GM21786 (cell line): Measurements from ENCODE around the gene PRR5.
A peak's percentile ranks its signal among the peaks of the same experiment; 100 is the strongest.
"Not testable (repeated sequence)": the region's sequence is repeated elsewhere in the genome, so short reads cannot be mapped to it uniquely, and the experiment has no call there.

ENCODE experiments used
- ATAC-seq: cut with Tn5 transposase; IDR thresholded peaks from one replicate; pipeline ENCODE4 v1.9.1; 2021; ENCODE audit not compliant: unreplicated experiment

Gene PRR5

DNA sequence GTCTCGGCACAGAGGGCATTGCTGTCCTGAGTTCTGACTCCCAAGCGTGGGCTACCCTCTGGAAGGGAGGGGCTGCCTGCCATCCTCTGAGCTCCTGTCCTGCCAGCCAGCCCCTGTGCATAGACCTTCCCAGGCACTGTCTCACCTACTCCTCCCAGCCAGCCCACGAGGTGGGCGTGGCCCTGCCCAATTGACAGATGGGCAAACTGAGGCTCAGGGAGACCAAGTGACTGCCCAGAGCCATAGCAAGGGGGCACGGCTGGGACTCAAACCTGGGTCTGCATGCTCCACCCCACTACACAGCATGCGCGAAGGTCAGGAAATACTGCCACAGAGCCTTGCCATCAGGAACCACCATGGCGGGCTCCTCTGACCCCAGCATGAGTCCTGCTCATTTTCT, 29.4 kb upstream of the PRR5 start:
- no peak for ATAC-seq

DNA sequence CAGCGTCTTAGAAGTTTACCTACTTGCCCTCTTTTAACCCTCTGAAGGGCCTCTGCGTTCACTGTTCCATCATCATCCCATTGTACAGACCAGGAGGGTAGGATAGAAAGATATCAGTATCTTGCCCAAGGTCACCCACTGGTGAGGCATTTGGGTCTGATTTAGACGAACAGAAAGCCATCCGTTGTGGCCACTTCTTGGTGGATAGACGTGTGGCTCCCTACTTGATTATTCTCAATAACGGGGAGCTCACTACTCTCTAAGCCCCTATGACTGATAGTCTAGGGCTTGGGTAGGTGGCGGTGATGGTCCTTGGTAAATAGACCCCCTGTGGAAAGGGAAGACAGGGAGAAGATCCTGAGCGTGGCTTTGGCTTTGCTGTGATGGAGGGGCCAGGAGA, 28.6 kb upstream of the PRR5 start:
- no peak for ATAC-seq

DNA sequence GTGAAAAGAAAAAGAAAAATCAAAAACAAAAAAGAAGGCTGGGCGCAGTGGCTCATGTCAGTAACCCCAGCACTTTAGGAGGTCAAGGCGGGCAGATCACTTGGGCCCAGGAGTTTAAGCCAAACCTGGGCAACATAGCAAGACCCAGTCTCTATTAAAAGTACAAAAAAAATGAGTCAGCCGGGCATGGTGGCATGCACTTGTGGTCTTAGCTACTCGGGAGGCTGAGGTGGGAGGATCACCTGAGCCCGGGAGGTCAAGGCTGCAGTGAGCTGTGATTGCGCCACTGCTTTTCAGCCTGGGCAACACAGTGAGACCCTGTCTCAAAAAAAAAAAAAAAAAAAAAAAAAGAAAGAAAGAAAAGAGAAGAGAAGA, 26.0 kb upstream of the PRR5 start:
- not testable (repeated sequence) for ATAC-seq

DNA sequence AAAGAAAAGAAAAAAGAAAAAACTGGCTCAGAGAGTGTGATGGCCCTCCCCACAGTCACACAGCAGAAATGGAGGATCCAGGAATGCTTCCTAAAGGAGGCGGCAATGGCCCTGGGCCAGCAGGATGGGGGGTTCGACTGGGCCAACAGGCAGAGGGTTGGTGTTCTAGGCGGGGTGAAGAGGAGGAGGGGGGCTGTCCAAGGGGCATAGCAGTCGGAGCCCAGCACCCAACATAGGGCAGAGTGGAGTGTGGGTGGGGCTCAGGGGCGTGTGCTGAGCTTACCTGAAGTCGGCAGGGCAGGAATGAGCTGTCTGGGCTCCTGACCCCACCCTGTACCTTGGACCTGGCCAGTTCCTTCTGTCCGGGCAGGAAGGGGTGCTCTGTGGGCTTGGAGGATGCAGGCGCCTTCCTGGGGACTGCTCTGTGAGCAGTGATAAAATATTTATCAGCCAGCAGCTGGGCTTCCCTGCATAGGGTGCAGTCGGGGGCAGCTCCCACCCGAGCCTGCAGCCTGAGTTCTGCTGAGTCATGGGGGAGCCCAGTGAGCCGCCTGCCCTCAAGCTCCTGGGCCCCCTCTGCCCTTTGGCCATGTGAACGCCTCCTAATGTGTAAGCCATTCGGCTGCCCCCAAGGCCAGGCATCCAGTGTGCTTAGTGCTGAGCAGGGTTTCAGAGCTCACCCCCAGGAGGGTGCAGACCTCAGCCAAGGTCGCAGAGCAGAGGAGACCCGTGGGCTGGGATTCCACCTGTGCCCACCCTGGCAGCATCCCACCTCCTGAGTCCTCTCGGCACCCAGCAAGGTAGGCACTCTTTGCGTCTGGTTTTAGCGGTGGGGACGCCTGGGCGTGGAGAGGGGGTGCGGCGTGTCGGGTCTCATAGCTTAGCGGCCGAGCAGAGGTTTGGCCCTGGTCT, 25.3 kb upstream of the PRR5 start:
- ATAC-seq: no peak

DNA sequence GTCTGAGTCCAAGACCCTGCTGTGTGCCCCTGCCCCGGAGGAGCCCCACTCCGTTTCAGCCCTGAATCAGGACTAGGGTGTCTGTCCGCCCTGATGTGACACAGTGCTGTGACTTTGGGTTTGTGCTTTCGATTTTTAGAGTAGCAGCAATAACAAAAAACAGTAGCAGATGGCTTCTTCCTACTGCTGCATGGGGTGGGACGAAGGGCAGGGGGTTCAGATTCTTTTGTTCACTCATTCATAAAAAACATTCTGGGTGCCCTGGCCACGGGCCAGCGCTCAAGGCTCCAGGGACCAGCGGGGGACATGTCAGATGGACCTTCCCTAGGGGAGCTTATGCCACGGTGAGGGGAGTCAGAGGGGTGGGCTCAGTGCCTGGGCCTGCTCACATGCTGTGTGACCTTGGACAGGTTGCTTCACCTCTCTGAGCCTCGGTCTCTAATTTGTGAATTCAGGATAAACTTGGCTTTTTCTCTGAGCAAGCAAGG, 24.6 kb upstream of the PRR5 start:
- ATAC-seq: no peak

DNA sequence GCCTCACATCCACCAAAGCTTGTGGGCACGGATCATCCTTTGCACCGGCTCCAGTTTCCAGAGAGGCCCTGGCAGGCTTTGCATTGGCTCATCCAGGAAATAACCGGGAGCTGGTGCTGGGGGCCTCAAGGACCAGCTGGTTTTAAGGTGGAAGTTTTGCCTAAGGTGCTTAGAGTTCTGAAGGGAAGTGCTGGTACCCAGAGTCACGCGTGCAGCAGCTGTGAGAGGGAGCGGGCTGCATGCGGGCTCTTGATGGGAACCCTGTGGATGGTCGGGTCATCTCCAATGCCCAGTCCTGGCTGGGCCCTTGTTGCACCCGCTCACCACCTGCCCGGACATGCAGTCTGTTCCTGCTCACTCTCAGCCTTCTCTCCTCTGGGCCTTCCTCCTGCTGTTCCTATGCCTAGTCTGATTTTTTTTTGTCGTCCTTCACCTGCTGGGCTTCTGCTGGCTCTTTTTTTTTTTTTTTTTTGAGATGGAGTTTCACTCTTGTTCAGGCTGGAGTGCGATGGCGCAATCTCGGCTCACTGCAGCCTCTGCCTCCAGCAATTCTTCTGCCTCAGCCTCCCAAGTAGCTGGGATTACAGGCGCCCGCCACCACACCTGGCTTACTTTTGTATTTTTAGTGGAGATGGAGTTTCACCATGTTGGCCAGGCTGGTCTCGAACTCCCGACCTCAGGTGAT, 24.0 kb upstream of the PRR5 start:
- ATAC-seq: no peak

DNA sequence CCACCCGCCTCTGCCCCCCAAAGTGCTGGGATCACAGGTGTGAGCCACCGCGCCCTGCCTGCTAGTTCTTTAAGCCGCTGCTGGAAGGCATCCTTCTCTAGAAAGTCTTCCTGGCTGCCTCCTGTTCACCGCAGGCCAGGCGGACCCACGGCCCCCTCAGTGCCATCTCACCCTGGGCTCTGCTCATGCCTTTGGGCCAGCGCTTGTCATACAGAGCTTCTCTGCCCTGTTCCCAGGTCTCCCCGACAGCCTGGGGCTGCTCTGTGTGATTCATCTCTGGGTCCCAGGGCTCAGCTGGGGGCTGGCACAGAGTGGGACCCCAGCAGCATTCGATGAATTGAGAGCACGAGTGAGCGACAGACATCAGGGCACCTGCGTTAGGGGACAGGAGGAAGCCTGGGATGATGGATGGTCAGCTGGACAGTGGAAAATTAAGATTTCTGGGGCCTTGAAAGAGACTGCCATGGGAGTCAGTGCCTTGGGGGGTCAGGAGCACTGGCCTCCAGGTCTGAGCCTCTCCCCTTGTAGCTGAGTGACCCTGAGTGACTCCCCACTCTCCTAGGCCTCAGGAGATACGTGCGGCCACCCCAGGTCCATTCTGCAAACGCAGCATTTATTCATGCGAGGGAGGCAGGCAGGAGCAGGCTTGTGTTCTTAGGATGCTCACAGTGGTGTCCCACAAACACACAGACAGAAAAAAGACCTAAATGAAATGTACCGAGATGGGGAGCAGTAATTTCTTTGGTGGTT, 23.3 kb upstream of the PRR5 start:
- no peak for ATAC-seq

DNA sequence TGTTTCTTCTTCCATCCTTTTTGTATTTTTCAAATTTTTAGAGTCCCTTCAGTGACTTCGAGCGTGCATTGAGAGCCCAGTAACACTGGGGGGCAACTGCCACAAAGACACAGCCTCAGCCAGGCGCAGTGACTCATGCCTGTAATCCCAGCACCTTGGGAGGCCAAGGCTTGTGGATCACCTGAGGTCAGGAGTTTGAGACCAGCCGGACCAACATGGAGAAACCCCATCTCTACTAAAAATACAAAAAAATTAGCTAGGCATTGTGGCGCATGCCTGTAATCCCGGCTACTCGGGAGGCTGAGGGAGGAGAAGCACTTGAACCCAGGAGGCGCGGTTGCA, 22.7 kb upstream of the PRR5 start:
- ATAC-seq: not testable (repeated sequence)

DNA sequence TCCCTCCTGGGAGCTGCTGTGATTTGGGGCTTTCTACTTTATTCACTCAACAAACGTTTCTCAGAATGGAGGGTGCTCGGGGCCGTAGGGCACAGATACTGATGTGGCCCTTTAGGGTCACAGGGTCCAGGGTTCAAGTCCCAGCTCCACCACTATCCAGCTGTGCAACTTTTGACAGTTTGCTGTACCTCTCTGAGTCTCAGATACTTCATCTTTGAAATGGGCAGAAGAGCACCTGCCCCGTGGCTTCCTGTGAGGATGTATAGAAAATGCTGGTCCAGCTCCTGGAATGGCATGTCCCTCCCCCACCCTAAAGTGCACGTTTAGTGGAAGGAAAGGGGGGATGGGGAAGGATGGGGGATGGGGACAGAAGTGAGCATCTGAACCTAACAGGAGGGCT, 21.9 kb upstream of the PRR5 start:
- no peak for ATAC-seq

DNA sequence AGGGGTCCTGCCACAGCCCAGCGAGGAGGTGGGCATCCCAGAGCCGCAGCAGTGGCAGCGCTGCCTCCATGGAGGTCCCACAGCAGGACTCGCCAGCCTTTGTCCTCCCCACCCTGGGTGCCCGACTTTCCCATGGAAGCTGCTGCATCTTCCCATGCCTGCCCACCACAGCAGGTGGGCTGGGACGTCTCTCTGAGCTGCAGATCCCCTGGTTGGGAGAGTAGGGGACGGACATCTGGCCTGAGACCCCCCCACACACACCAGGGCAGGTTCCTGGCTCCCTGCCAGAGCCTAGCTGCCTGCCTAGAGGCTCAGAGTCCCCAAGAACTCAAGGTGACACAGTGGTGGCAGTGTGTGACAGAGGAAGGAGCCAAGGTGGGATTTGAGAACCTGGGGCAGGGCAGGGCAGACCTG, 21.5 kb upstream of the PRR5 start:
- ATAC-seq: no peak

DNA sequence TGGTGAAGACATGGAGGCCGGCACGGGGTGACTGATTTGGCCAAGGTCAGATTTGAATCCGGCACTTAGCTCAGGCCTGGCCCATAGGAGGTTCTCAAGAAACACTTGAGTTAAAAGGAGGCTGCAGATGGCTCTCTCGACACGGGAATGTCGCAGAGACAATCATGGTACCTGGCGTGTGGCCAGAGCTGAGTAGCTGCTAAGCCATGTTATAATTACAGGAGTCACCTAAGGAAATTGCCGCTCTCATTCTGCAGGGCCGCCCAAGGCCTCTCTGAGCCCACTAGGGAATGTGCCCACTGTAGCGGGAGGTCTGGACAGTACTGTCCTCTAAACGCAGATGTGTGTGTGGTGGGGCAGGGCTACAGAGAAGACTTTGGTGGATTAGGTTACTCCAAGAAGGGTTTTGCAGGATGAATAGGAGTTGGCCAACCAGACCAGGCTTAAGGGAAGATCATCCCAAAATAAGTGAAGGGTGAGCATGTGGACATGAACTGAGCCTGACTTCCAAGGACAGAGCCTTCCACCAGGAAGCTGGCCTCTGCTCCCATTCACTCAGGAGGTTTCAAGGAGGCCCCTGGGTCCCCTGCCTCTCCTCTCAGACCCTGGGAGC, 19.3 kb upstream of the PRR5 start:
- no peak for ATAC-seq

DNA sequence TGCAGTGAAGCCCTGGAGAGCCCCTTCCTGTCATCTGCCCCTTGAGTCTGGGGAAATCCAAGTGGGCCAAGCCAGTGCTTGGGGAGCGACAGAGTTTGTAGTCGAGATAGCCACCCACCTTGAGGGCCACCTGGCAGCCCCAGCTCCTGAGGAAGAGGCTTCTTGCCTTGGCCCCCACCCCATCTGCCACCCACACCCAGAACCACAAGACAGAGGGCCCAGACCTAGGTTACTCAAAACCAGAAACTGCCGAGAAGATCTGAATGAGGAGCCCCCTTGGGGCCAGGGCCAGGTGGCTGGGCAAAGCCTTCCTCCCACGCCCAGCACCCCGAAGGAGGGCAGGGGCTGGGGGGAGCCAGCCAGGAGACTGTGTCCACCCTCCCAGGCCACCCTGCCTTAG, 18.8 kb upstream of the PRR5 start:
- ATAC-seq: peak; percentile 37

DNA sequence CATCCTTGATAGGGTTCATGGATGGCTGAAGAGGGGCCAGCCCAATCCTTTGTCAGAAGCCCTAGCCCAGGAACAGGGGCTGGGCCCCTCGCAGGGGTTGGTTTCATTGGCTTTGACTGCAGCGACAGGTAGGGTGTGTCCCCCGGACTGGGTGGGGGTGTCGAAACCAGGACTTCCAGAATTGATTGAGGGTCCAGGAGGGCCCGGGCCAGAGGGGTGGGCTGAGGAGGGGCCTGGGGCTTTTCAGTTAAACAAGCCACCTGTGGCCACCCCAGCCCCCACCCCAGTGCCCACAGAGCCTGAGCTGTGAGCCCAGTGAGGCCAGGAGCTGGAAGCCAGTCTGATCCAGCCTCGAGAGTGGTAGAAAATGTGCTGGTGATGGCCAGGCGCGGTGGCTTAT, 18.1 kb upstream of the PRR5 start:
- no peak for ATAC-seq

DNA sequence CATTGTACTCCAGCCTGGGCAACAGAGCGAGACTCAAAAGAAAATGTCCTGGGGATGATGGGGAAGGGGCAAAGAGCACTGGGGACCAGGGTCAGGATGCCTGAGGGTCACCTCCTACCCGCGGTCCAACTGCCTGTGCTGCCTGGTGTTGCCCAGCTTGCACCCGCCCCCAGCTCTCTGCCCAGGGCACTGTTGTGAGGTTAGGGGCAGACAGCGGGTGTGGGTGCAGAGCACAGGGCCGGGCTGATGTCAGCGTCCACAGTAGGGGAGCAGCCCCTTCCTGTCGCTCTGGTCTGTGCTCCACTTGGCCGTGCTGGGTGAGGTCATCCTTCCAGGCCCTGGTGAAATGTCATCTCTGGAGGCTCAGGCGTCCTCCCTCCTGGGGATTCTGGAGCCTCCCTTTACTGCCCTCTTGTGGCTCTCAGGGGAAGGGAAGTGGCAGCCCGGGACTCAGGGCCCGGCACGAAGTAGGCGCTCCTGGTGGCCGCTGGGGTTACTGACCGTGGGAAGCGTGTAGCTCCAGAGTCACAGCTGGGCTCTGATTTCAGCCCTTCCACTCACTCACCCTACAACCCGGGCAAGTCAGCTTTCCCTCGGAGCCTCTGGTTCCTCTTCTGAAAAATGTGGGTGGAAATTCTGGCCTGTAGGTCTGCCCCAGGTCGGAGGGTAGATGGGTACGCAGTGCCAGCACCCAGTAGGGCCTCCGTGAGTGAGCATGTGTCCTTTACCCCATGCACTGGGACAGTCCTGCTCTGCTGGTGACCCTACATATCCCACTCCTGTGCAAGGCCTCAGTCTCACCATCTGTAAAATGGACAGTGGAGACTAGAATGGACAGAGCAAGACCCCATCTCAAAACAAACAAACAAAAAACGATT, 17.3 kb upstream of the PRR5 start:
- no peak for ATAC-seq

DNA sequence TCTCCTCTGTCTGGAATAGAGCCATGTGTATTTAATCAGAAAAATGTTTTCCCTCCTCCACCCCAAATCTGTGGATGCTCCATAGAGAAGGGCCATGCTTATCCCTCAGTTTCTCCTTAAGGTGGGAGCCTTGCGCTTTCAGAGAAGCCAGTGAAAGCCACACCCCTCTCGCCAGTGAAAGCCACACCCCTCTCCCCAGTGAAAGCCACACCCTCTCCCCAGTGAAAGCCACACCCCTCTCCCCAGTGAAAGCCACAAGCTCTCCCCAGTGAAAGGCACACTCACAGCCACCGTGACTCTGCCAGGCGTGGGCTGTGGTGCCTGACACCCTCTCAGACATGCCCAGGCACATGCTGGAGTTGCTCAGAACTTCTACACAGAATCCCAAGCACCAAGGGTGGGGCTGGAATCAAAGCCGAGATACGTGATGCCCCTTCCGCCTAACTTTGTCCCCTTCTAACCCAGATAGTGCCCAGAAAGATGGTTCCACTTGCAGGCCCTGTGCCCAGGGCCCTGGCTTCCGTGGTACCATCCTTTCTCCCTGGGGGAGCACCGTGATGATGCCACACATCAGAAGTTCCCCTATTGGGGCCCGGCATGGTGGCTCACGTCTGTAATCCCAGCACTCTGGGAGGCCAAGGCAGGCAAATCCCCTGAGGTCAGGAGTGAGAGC, 16.5 kb upstream of the PRR5 start:
- ATAC-seq: peak; percentile 50

DNA sequence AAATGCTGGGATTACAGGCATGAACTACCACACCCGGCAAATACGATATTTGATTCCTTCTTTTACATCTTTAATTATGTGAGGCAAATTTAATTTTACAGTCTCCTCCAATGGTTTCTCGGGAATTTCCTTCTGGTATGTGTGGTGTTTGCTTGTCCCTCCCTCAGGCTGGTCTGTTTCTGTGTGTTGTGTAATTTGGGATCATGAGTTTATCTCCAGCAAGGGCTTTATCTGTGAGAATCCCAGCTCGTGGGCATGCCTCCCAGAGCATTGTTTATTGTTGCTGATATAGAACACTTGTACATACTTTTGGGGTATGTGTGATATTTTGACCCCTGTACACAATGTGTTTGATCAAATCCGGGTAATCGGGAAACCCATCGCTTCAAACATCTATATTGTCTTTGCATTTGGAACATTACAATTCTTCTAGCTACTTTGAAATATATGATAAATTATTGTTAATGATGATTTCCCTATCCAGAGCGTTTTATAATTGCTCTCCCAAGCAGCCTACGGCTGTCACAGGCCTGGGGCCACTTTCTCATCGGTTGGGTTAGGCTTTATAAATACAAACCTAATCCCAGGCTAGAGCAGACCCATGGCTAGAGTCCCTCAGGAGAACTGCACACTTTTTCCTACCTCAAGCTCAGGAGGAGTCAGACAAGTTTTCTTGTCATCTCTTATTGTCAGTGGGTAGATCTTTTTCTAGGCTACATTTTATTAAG, 15.0 kb upstream of the PRR5 start:
- ATAC-seq: no peak

DNA sequence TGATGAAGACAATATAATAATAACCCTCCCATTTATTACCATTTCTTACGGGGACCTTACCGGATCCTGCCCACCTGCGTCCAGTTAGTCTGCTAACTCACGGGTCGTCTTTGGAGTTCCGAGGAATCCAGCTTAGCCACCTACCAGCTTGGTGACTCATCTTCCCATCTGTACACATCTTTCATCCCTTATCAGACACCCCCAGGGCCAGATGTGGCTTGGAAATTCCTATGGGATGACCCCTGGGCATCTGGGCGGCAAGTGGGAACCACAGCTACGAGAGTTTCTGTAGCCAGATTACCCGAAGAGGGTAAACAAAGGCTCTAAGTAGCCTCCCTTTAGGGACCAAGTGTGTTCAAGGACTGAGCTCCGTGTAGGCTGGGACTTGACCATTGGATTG, 12.8 kb upstream of the PRR5 start:
- ATAC-seq: no peak

DNA sequence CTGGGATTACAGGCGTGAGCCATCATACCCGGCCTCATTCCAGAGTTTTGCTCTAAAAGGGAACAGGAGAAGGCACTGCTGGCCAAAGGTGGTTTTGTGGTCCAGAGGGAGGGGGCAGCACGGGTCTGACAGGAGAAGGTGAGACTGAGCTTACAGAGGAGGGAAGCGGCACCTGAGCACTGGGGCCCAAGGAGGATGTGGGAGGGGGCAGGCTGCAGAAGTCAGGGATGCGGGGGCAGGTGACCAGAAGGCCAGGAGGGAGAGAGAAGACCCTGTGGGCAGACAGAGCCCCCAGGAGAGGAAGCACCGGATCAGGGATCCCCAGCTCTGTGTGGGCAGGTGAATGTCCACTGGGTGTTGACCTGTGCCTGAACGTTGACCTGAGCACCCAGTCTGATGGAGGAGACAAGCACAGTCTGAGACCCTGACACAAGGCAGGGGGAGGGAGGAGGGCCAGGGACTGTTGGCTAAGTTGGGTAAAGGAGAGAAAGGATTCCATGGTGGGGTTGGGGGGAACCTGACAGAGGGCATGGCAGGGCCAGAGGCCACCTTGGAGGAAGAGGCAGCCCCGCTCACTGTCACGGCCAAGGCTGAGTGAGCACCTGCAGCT, 12.0 kb upstream of the PRR5 start:
- no peak for ATAC-seq
